AG09309 (cell line): ENCODE measurements around the gene DPH2.

Experiments
- DNase-seq: peaks from one replicate; pipeline ENCODE4 v3.0.0-alpha.2; 2010; ENCODE audit warnings: low read depth
- H3K4me3 ChIP-seq: 2 replicates; pipeline ENCODE4 v1.5.1; 2011; ENCODE audit warnings: mild to moderate bottlenecking, low read depth, low read length, moderate library complexity; ENCODE audit not compliant: control insufficient read depth
- TF ChIP-seq, protein P1 (sequence below): IDR thresholded peaks from 2 replicates; pipeline ENCODE4 v1.5.1; 2011; ENCODE audit warnings: mild to moderate bottlenecking, low read depth, low read length, inconsistent platforms; ENCODE audit not compliant: insufficient read depth, control insufficient read depth; ENCODE audit errors: missing control alignments

DPH2 gene

GRCh38 chr1:43958351-43959255, 11.2 kb upstream of the DPH2 start:
- no peak overlapping the region for H3K4me3 ChIP-seq
- no peak for DNase-seq
- TF ChIP-seq, protein P1, sequence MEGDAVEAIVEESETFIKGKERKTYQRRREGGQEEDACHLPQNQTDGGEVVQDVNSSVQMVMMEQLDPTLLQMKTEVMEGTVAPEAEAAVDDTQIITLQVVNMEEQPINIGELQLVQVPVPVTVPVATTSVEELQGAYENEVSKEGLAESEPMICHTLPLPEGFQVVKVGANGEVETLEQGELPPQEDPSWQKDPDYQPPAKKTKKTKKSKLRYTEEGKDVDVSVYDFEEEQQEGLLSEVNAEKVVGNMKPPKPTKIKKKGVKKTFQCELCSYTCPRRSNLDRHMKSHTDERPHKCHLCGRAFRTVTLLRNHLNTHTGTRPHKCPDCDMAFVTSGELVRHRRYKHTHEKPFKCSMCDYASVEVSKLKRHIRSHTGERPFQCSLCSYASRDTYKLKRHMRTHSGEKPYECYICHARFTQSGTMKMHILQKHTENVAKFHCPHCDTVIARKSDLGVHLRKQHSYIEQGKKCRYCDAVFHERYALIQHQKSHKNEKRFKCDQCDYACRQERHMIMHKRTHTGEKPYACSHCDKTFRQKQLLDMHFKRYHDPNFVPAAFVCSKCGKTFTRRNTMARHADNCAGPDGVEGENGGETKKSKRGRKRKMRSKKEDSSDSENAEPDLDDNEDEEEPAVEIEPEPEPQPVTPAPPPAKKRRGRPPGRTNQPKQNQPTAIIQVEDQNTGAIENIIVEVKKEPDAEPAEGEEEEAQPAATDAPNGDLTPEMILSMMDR = no peak

DNA sequence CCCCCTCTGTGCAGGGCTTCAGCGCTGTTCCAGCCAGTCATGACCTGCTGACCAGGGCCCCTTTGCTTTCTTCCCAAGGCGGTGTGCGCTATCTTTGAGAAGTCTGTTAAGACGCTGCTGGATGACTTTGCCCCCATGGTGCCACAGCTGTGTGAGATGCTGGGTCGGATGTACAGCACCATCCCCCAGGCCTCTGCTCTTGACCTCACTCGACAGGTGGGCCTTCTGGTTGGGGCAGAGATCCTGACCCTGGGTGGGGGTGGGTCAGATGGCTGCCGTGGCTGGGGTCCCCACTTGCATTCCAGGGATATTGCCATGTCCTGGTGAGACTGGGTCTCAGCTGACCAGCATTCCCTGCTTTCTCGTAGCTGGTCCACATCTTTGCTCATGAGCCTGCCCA, 9.0 kb upstream of the DPH2 start:
- no peak for DNase-seq
- H3K4me3 ChIP-seq = no peak overlapping the region
- TF ChIP-seq, protein P1 = no peak

- TF ChIP-seq, protein P1 = no peak
- DNase-seq = no peak
- no peak overlapping the region for H3K4me3 ChIP-seq
Observed at GRCh38 chr1:43961692-43962091, 8.1 kb upstream of the DPH2 start.

- no peak overlapping the region for H3K4me3 ChIP-seq
- DNase-seq = no peak
- TF ChIP-seq, protein P1 = no peak
Observed at GRCh38 chr1:43962324-43962723, 7.5 kb upstream of the DPH2 start.

DNA sequence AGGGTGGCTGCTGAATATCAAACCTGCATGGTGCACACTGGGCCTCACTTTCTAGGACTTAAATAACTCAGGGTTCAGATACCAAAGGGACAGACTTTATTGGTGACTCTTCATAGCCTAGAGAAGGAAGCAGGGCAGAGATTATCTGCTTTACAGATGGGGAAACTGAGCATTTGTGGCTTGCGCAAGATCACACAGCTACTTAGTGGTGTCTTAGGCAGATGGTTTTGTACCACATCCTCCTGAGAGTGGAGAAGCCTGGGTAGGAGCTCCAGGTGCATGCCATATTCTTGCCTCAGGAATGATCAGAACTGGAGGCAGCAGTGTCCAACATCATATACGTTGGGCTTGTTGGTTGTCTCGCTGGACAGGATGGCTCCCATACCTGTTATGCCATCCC, 6.8 kb upstream of the DPH2 start:
- DNase-seq = no peak
- TF ChIP-seq, protein P1 = no peak

DNA sequence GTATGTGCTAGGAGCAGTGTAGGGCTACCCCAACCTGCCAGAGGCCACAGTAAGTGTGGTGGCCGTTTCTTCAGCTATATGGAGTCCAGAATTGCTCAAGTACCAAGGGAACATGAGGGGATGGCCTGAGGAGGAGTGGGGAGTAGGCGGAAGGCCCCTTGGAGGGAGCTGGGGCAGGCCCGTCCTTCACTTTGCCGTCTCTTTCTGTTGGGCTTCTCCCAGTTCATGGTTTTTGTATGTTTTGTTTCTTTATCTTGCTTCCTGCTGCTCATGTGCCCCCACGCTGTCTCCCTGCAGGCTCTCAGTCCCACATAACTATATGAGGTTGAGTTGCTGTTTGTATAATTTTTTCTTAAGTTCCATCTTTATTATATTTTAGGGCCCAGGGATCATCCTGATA, 5.9 kb upstream of the DPH2 start:
- DNase-seq = no peak
- H3K4me3 ChIP-seq = no peak overlapping the region
- TF ChIP-seq, protein P1 = no peak

More for the DNA sequence above, 6.8 kb upstream of the DPH2 start:
- H3K4me3 ChIP-seq = no peak overlapping the region
